DND-41 (cell line): ENCODE results near the gene KIAA0753.

Experiments
- ATAC-seq: fragments of 200-7000 bp; cut with Tn5 transposase; 3 replicates; pipeline ENCODE4 v1.9.1; 2021; ENCODE audit warnings: low read depth; ENCODE audit not compliant: insufficient read depth
- DNase-seq: peaks from one replicate; pipeline ENCODE4 v3.0.0-alpha.2; 2020
- H2AFZ ChIP-seq: 2 replicates; pipeline ENCODE4 v1.6.0; 2012; ENCODE audit warnings: low read depth, low read length
- H3K27ac ChIP-seq: 2 replicates; pipeline ENCODE4 v1.5.1; 2012; ENCODE audit warnings: low read length, inconsistent platforms
- H3K27me3 ChIP-seq: fragments of 200-600 bp; sonication (generic); 2 replicates; pipeline ENCODE4 v1.6.0; 2012; ENCODE audit warnings: low read length, mild to moderate bottlenecking, inconsistent platforms; ENCODE audit not compliant: insufficient read depth, poor library complexity
- H3K36me3 ChIP-seq: 2 replicates; pipeline ENCODE4 v1.5.1; 2012; ENCODE audit warnings: low read length, inconsistent platforms; ENCODE audit not compliant: insufficient read depth
- H3K4me1 ChIP-seq: 2 replicates; pipeline ENCODE4 v1.5.1; 2012; ENCODE audit warnings: mild to moderate bottlenecking, low read length; ENCODE audit not compliant: insufficient read depth
- H3K4me2 ChIP-seq: 2 replicates; pipeline ENCODE4 v1.6.0; 2012; ENCODE audit warnings: mild to moderate bottlenecking, moderate library complexity, low read length, inconsistent platforms; ENCODE audit not compliant: insufficient read depth
- H3K4me3 ChIP-seq, 2 experiments: fragments of 200-600 bp in 1 of 2; shearing (Covaris generic) in 1 of 2; 2 replicates each; pipeline ENCODE4 v1.5.1; 2012 to 2016; ENCODE audit warnings: inconsistent platforms in 2 of 2, low read length in 2 of 2, mild to moderate bottlenecking in 2 of 2, low read depth in 1 of 2, moderate library complexity in 1 of 2
- H3K79me2 ChIP-seq: 2 replicates; pipeline ENCODE4 v1.6.0; 2012; ENCODE audit warnings: low read length, inconsistent platforms; ENCODE audit not compliant: insufficient read depth
- H3K9ac ChIP-seq: 2 replicates; pipeline ENCODE4 v1.6.0; 2012; ENCODE audit warnings: low read depth, mild to moderate bottlenecking, inconsistent platforms, low read length, moderate library complexity
- H3K9me3 ChIP-seq: 2 replicates; pipeline ENCODE4 v1.5.1; 2012; ENCODE audit warnings: low read length, moderate library complexity, mild to moderate bottlenecking, inconsistent platforms; ENCODE audit not compliant: insufficient read depth, severe bottlenecking
- H4K20me1 ChIP-seq: 2 replicates; pipeline ENCODE4 v1.6.0; 2012; ENCODE audit warnings: low read length; ENCODE audit not compliant: insufficient read depth
- EZH2 ChIP-seq: IDR thresholded peaks from 3 replicates; pipeline ENCODE4 v1.6.1; 2012; ENCODE audit warnings: borderline replicate concordance, low read depth, mild to moderate bottlenecking, moderate library complexity, low read length, inconsistent platforms; ENCODE audit not compliant: severe bottlenecking
- TF ChIP-seq, protein P1 (sequence below): IDR thresholded peaks from 2 replicates; pipeline ENCODE4 v1.5.1; 2012; ENCODE audit warnings: borderline replicate concordance, low read length, moderate library complexity, mild to moderate bottlenecking; ENCODE audit not compliant: poor library complexity, severe bottlenecking; ENCODE audit errors: extremely low read depth

Gene KIAA0753

GRCh38 chr17:6608321-6608720 is 32.2 kb downstream of the KIAA0753 start:
- no peak overlapping the region for H2AFZ ChIP-seq
- no peak for TF ChIP-seq EZH2
- TF ChIP-seq, protein P1, sequence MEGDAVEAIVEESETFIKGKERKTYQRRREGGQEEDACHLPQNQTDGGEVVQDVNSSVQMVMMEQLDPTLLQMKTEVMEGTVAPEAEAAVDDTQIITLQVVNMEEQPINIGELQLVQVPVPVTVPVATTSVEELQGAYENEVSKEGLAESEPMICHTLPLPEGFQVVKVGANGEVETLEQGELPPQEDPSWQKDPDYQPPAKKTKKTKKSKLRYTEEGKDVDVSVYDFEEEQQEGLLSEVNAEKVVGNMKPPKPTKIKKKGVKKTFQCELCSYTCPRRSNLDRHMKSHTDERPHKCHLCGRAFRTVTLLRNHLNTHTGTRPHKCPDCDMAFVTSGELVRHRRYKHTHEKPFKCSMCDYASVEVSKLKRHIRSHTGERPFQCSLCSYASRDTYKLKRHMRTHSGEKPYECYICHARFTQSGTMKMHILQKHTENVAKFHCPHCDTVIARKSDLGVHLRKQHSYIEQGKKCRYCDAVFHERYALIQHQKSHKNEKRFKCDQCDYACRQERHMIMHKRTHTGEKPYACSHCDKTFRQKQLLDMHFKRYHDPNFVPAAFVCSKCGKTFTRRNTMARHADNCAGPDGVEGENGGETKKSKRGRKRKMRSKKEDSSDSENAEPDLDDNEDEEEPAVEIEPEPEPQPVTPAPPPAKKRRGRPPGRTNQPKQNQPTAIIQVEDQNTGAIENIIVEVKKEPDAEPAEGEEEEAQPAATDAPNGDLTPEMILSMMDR = no peak
- no peaks in the 10 kb centered on the region for H3K4me1 ChIP-seq
- H3K27me3 ChIP-seq = no peaks in the 10 kb centered on the region
- no peak overlapping the region for H3K27ac ChIP-seq
- no peaks in the 10 kb centered on the region for H3K79me2 ChIP-seq
- peaks cover 3% of the 10 kb centered on the region; the same call in 1 of the 2 replicates for H4K20me1 ChIP-seq
- H3K9ac ChIP-seq = no peak overlapping the region
- no peak overlapping the region for H3K4me2 ChIP-seq
- H3K4me3 ChIP-seq = no peak overlapping the region
- DNase-seq (no peak), ATAC-seq (no peak)
- no peaks in the 10 kb centered on the region for H3K9me3 ChIP-seq
- peaks cover 79% of the 10 kb centered on the region for H3K36me3 ChIP-seq

DNA sequence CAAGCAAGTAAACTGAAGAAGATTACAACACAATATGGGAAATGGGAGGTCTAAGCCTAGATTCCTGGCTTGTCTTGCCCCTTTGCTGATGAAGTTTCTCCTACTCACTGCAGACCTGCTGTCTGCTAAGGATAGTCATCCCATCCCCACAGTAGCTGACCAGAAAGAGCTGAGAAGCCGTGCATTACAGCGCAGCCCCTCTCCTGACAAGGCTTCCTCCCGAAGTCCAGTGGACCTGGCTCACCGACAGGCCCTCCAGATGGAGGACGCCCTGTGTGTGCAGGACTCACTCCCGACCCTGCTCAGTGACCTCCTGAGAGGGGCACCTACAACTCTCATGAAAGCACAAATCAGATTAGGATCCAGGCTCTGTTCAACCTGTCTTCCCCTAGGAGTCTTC is 35.4 kb downstream of the KIAA0753 start:
- Histone ChIP-seq H4K20me1 (peaks cover 3% of the 10 kb centered on the region; the same call in 1 of the 2 replicates), H3K79me2 (no peaks in the 10 kb centered on the region), H2AFZ (no peak overlapping the region), H3K27ac (no peak overlapping the region), H3K27me3 (no peaks in the 10 kb centered on the region), H3K9ac (no peak overlapping the region), H3K4me2 (no peak overlapping the region), H3K9me3 (no peaks in the 10 kb centered on the region), H3K4me1 (no peaks in the 10 kb centered on the region), H3K36me3 (peaks cover 86% of the 10 kb centered on the region), H3K4me3 (no peak overlapping the region)
- DNase-seq (no peak), ATAC-seq (no peak)
- no peak for TF ChIP-seq EZH2
- TF ChIP-seq, protein P1 = no peak

- no peaks in the 10 kb centered on the region for H3K27me3 ChIP-seq
- no peak overlapping the region for H3K4me2 ChIP-seq
- no peak overlapping the region for H3K9ac ChIP-seq
- H3K4me3 ChIP-seq = no peak overlapping the region
- peaks cover 85% of the 10 kb centered on the region for H3K36me3 ChIP-seq
- TF ChIP-seq EZH2 = no peak
- TF ChIP-seq, protein P1 = no peak
- DNase-seq (no peak), ATAC-seq (no peak)
- no peak overlapping the region for H2AFZ ChIP-seq
- H3K27ac ChIP-seq = no peak overlapping the region
- peaks cover 3% of the 10 kb centered on the region; the same call in 1 of the 2 replicates for H4K20me1 ChIP-seq
- H3K79me2 ChIP-seq = no peaks in the 10 kb centered on the region
- no peaks in the 10 kb centered on the region for H3K4me1 ChIP-seq
- no peaks in the 10 kb centered on the region for H3K9me3 ChIP-seq
Measured at GRCh38 chr17:6603744-6604325, 36.7 kb downstream of the KIAA0753 start.
